ENCODE measurements around the gene EMILIN3.

EMILIN3 gene

GRCh38 chr20:41361757-41362747 lies 4.6 kb downstream of the EMILIN3 start:
- DNase-seq, result no peak

- DNase-seq, result no peak
These were observed 5.5 kb downstream of the EMILIN3 start for GRCh38 chr20:41360831-41361756.

GRCh38 chr20:41359541-41360011 lies 7.0 kb downstream of the EMILIN3 start:
- DNase-seq, result no peak

- DNase-seq, result no peak
These were observed 7.9 kb downstream of the EMILIN3 start for GRCh38 chr20:41358717-41359116.

GRCh38 chr20:41358230-41358629 lies 8.4 kb downstream of the EMILIN3 start:
- no peak for DNase-seq

GRCh38 chr20:41357424-41358163 lies 9.0 kb downstream of the EMILIN3 start:
- no peak for DNase-seq

GRCh38 chr20:41356951-41357350 lies 9.7 kb downstream of the EMILIN3 start:
- DNase-seq, result no peak

- no peak for DNase-seq
These were observed 10.9 kb downstream of the EMILIN3 start for GRCh38 chr20:41355598-41356203.

- no peak for DNase-seq
These were observed 11.4 kb downstream of the EMILIN3 start for GRCh38 chr20:41355192-41355591.

GRCh38 chr20:41353530-41353929 lies 13.1 kb downstream of the EMILIN3 start:
- no peak for DNase-seq

GRCh38 chr20:41352666-41353065 lies 14.0 kb downstream of the EMILIN3 start:
- DNase-seq, result no peak

GRCh38 chr20:41352106-41352505 lies 14.5 kb downstream of the EMILIN3 start:
- DNase-seq, result no peak

GRCh38 chr20:41350408-41350962 lies 16.1 kb downstream of the EMILIN3 start:
- no peak for DNase-seq

- DNase-seq, result no peak
These were observed 16.7 kb downstream of the EMILIN3 start for GRCh38 chr20:41349943-41350342.

GRCh38 chr20:41349266-41349665 lies 17.4 kb downstream of the EMILIN3 start:
- DNase-seq, result no peak

GRCh38 chr20:41348430-41349172 lies 18.0 kb downstream of the EMILIN3 start:
- DNase-seq, result no peak

GRCh38 chr20:41347523-41348429 lies 18.8 kb downstream of the EMILIN3 start:
- no peak for DNase-seq

- DNase-seq, result no peak
These were observed 20.9 kb downstream of the EMILIN3 start for GRCh38 chr20:41345729-41346067.

GRCh38 chr20:41344938-41345728 lies 21.5 kb downstream of the EMILIN3 start:
- DNase-seq, result no peak

All from hematopoietic multipotent progenitor cell treated with erythropoietin and hydrocortisone succinate and interleukin-3 and kit ligand, for 8 days (in vitro differentiated cells).